ENCODE results near the gene VWA5B2. TPM values are rescaled to one million over a fixed set of nuclear protein-coding genes. Genes with fewer than 3 reads are reported as not detected.

The VWA5B2 gene
- total RNA-seq, 4 donors from 2014 or later: 0.83 to 9.1 (median 6.9) TPM

DNA sequence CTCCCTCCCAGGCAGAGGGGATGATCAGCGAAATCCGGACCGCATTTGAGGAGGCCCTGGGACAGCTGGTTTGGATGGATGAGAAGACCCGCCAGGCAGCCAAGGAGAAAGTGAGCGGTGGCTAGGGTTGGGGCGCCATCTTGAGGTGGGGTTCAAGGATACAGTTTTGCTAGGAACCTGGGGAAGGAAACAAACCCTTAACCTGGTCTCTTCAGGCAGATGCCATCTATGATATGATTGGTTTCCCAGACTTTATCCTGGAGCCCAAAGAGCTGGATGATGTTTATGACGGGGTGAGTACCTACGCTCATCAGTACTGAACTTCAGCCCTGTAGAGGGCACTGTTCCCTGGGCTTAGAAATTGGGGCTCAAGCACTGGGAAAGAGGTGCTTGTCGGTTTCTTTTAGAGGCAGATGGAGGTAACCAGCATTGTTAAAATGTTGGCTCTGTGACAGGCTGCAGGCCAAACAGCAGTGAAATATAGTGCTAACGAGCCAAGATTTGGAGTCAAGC is 60.1 kb downstream of the VWA5B2 start:
- Histone ChIP-seq H3K36me3 (no peaks in the 10 kb centered on the region), H3K4me3 (no peak overlapping the region), H3K9me3 (no peaks in the 10 kb centered on the region), H3K27ac (no peak overlapping the region), H3K4me1 (no peaks in the 10 kb centered on the region), H3K27me3 (no peaks in the 10 kb centered on the region)
- peak; percentile 35 to 67 (median 63) for DNase-seq
- TF ChIP-seq, protein P1, sequence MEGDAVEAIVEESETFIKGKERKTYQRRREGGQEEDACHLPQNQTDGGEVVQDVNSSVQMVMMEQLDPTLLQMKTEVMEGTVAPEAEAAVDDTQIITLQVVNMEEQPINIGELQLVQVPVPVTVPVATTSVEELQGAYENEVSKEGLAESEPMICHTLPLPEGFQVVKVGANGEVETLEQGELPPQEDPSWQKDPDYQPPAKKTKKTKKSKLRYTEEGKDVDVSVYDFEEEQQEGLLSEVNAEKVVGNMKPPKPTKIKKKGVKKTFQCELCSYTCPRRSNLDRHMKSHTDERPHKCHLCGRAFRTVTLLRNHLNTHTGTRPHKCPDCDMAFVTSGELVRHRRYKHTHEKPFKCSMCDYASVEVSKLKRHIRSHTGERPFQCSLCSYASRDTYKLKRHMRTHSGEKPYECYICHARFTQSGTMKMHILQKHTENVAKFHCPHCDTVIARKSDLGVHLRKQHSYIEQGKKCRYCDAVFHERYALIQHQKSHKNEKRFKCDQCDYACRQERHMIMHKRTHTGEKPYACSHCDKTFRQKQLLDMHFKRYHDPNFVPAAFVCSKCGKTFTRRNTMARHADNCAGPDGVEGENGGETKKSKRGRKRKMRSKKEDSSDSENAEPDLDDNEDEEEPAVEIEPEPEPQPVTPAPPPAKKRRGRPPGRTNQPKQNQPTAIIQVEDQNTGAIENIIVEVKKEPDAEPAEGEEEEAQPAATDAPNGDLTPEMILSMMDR (IDR thresholded peaks at IDR 0.05): peak in 5 of 6 experiments; percentile 1 to 56 (median 52)
- TF ChIP-seq POLR2A (IDR thresholded peaks at IDR 0.05): no peak

DNA sequence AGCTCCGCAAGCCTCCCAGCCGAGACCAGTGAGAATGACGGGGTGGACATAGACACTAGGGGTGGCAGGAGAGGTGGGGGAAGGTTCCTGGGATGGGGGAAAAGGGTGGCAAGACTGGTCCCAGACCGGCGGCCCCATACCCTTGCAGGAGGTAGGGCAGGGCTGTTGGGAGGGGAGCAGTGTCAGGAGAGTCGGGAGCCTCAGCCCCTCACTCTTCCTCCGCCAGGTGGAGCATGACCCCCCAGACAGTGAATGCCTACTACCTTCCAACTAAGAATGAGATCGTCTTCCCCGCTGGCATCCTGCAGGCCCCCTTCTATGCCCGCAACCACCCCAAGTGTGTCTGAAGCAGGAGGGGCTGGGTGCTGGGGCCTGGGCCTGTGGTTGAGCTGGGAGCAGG is 60.9 kb downstream of the VWA5B2 start:
- DNase-seq: no peak

DNA sequence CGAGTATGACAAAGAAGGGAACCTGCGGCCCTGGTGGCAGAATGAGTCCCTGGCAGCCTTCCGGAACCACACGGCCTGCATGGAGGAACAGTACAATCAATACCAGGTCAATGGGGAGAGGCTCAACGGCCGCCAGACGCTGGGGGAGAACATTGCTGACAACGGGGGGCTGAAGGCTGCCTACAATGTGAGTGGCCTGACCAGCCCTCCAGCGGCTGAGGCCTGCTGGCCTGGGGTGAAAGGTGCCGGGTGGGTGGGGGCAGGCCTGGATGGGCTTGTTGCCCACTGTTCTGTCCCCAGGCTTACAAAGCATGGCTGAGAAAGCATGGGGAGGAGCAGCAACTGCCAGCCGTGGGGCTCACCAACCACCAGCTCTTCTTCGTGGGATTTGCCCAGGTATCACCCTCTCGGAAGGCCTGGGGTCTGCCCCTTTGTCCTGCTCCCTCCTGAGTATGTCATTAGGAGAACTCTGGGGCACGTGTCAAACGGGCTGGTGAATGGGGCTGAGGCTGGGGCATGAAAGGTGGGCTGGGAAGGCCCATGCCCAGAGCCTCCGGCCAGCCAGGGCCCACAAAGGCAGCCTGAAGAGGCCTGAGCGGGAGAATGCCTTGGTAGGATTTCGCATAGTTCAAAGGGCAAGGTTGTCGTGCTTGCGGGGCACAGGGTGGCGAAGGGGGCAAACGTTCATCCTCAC is 61.8 kb downstream of the VWA5B2 start:
- Histone ChIP-seq H3K9me3 (no peaks in the 10 kb centered on the region), H3K4me1 (no peaks in the 10 kb centered on the region), H3K4me3 (no peak overlapping the region), H3K36me3 (no peaks in the 10 kb centered on the region), H3K27ac (no peak overlapping the region), H3K27me3 (no peaks in the 10 kb centered on the region)
- TF ChIP-seq, protein P1 (IDR thresholded peaks at IDR 0.05): no peak
- TF ChIP-seq POLR2A (IDR thresholded peaks at IDR 0.05): no peak
- no peak for DNase-seq

More for the DNA sequence above, 60.9 kb downstream of the VWA5B2 start:
- H3K27me3 ChIP-seq: no peaks in the 10 kb centered on the region
- H3K4me1 ChIP-seq: no peaks in the 10 kb centered on the region
- H3K36me3 ChIP-seq: no peaks in the 10 kb centered on the region
- H3K4me3 ChIP-seq: no peak overlapping the region
- TF ChIP-seq POLR2A (IDR thresholded peaks at IDR 0.05): no peak
- TF ChIP-seq, protein P1 (IDR thresholded peaks at IDR 0.05): no peak
- no peak overlapping the region for H3K27ac ChIP-seq
- H3K9me3 ChIP-seq: no peaks in the 10 kb centered on the region

Small RNA genes lying within 50 kb of the gene (small RNA-seq; reads per million reads assigned to genes)
- gene MIR1224: 1.1 to 1.3 reads per million in 2 donors

Other genes starting within 250 kb of the VWA5B2 start
- gene ABCC5, start 211.7 kb upstream of the VWA5B2 start, total RNA-seq: 10 to 100 TPM; 54.0 to 95.7 (median 82.1) TPM
- gene HTR3D, start 197.8 kb upstream of the VWA5B2 start, total RNA-seq: not detected
- gene HTR3C, start 176.5 kb upstream of the VWA5B2 start, total RNA-seq: not detected
- gene HTR3E, start 132.5 kb upstream of the VWA5B2 start, total RNA-seq: 1 to 10 TPM in 1 of 4 donors, not detected in 3; 1.2 TPM
- gene EIF2B5, start 94.2 kb upstream of the VWA5B2 start, total RNA-seq: 10 to 100 TPM; 24.7 to 67.7 (median 41.6) TPM
- 10 to 100 TPM; 65.3 to 90.6 (median 76.7) TPM for gene DVL3, start 74.2 kb upstream of the VWA5B2 start, total RNA-seq
- 100 to 1,000 TPM; 150 to 200 (median 195) TPM for gene AP2M1, start 54.7 kb upstream of the VWA5B2 start, total RNA-seq
- 100 to 1,000 TPM in 3 of 4 donors, 10 to 100 TPM in 1; 94.7 to 136 (median 125) TPM for gene ABCF3, start 43.4 kb upstream of the VWA5B2 start, total RNA-seq
- 10 to 100 TPM; 19.0 to 63.6 (median 56.8) TPM for gene ALG3, start 19.4 kb downstream of the VWA5B2 start, total RNA-seq
- gene EEF1AKMT4, start 20.1 kb downstream of the VWA5B2 start, total RNA-seq: 1 to 10 TPM; 1.7 to 9.8 (median 5.7) TPM
- not detected for gene CAMK2N2, start 32.0 kb downstream of the VWA5B2 start, total RNA-seq
- gene ECE2, start 46.4 kb downstream of the VWA5B2 start, total RNA-seq: not detected
- gene PSMD2, start 69.7 kb downstream of the VWA5B2 start, total RNA-seq: 100 to 1,000 TPM; 140 to 198 (median 155) TPM
- 100 to 1,000 TPM; 209 to 295 (median 244) TPM for gene EIF4G1, start 85.0 kb downstream of the VWA5B2 start, total RNA-seq
- gene FAM131A, start 108.0 kb downstream of the VWA5B2 start, total RNA-seq: 10 to 100 TPM in 3 of 4 donors, 1 to 10 TPM in 1; 5.8 to 47.9 (median 19.6) TPM
- 10 to 100 TPM; 11.6 to 87.8 (median 63.8) TPM for gene CLCN2, start 132.0 kb downstream of the VWA5B2 start, total RNA-seq
- gene POLR2H, start 132.1 kb downstream of the VWA5B2 start, total RNA-seq: 100 to 1,000 TPM in 3 of 4 donors, 10 to 100 TPM in 1; 90.8 to 307 (median 239) TPM
- 1 to 10 TPM in 1 of 4 donors, under 1 TPM in 1, not detected in 2; 0.54 to 2.5 TPM for gene THPO, start 148.6 kb downstream of the VWA5B2 start, total RNA-seq
- gene CHRD, start 150.5 kb downstream of the VWA5B2 start, total RNA-seq: 10 to 100 TPM in 1 of 4 donors, 1 to 10 TPM in 2, under 1 TPM in 1; 0.53 to 17.3 (median 4.4) TPM